ENCODE measurements around the gene MED29.

Gene MED29

DNA sequence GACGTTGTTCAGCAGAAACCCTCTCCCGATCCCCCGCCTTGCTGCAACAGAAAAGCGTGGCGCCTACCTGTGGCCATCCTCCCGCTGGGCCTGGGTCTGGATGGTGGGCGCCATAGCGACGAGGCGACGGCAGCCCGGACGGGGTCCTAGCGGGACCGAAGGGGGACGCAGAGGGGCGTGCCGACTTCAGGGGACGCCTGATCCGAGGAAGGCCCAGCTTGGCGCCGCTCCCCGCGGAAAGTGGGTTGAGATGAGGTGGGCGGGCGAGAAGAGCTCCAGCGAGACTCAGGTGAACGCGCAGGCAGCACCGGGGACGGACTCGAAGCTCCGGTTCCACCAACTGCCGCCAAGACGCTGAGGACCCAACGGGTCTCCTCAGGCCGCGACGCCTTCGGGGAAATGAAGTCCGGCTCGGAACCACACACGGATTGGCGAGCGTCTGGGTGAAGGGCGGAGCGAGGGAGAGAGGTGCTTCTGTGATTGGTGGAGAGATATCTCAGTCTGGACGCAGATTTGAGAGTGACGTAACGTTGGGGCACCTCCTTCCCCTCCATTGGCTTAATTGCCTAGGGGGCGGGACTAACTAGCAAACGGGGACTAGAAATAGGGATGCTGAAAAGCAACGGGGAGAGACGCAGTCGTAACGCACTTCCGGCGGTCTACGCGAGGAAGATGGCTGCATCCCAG is at the start of gene MED29, which contains the start of gene PAF1:
MED29 (plus strand) TSS at position 628 of the 687 bp plus-strand sequence; CDS start at position 673, 45 bp downstream.
PAF1 (minus strand) TSS at position 356 of the 687 bp plus-strand sequence; CDS start at position 114, 242 bp downstream.
- peak; percentile 99 for DNase-seq (ENCODE audit: low spot score)

- DNase-seq (ENCODE audit: low spot score), result peak; percentile 99
Measured at GRCh38 chr19:39341719-39342604, 49.2 kb upstream of the MED29 start, which contains the start of gene SAMD4B. Gene SAMD4B, plus strand, starts transcription at chr19:39342421. Its CDS starts 14,473 bp downstream, at chr19:39356894.

- no peak for DNase-seq (ENCODE audit: low spot score)
Measured at GRCh38 chr19:39342647-39343305, 48.4 kb upstream of the MED29 start.

DNA sequence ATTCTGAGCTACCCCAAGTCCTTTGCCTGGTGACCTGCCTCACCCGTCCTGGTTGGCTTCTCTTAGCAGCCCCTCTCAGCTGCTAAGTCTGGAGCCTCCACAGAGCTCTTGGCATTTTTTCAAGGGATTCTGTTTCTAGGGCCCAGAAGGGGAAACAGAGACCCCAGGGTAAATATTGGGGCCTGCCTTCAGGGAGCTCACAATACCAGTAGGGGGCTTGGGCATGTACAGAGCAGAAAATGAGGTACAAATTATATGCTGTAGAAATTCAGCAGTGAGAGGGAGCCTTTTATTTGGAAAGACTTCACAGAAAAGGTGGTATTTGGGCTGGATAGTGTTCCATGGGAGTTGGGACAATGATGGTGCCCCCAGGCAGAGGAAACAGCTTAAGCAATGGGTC is 45.2 kb upstream of the MED29 start:
- no peak for DNase-seq (ENCODE audit: low spot score)

DNA sequence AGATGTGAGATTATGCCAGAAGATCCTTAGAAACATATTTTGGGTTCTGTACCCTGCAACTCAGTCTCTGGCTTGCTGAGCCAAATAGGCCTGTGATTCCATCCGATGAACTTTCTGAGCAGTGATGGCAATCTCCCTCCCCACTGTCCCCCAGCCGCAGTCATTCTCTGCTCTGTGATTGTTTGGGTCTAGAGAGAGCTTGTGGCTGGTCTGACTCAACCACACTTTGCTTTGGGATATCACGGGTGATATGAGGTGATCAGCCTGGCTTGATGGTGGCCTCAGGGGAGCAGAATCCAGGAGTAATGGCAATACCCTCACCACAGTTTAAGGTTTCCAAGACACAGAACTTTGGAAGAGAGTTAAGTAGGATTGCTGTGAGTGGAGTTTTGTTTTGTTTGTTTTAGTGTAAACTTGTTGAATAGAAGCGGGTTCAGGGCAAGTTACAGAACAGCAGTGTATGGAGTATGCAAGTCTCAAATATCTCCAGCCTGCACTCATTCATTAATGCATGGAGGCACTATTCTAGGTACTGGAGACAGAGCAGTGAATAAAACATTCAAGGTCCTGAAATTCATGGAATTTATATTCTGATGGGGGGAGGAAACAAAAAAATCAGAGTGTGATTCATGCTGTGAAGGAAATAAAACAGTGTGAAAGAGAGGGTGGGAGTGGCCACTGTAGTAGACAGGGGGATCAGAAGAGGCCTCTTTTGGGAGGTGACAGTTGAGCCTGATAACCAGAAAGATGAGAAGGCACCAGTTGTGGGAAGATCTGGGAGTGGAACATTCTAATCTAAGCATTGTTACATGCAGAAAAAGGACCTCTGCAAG is 43.6 kb upstream of the MED29 start:
- no peak for DNase-seq (ENCODE audit: low spot score)

DNA sequence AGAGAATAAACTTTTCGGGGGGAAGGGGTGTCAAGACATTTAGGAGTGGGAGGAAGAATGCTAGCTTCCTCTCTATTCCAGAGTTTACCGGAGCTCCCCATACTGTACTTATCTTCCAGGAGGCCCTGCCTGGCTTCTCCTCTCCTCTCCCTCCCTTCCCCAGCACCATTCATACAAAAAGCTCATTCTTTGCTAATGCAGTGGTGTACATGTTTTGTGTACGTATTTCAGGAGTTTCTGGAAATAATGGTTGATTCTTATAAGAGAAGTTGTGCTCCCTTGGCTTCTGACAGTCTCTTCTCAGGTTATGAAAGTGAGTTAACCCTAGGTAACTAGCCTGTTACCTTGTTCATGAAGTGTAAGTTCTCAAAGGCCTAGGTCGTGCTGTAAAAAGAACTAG is 41.9 kb upstream of the MED29 start:
- DNase-seq (ENCODE audit: low spot score), result no peak

DNA sequence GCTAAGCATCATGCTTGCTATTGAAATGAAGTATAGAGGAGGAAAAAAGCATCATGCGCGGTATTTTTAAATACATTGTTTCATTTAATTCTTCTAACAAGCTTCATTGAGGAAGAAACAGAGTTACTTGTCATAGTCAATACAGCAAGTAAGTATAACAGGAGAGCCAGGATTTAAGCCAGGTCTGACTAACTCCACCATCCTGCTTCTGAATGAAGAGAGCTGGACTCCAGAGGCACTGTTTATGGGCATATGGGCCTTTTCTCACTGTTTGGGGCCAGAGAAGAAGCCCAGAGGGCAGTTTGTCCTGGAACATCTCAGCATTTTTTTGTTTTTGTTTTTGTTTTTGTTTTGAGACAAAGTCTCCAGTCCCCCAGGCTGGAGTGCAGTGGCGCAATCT is 41.0 kb upstream of the MED29 start:
- no peak for DNase-seq (ENCODE audit: low spot score)

DNA sequence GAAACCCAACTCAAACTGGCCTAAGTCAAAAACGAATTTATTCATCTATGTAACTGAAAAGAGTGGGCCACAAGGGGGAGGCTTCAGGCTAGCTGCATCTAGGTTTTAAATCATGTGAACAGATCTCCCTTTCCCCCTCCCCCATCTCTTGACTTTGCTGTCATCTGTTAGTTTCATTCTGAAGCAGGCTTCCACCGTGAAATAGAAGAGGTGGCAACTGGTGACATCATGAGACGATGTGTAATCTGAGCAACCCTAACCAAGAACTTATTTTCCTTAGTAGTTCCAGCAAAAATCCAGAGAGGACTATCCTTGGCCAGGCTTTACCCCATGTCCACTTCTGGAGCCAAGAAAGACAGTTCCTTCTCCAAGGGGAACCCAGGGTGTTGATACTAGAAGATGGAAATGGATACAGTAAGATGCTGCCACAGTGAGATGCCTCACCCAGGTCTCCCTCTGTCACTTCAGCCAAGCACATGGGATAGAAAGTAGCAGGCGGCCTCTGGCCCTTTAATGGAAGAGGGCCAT is 39.6 kb upstream of the MED29 start:
- DNase-seq (ENCODE audit: low spot score), result peak; percentile 18

DNA sequence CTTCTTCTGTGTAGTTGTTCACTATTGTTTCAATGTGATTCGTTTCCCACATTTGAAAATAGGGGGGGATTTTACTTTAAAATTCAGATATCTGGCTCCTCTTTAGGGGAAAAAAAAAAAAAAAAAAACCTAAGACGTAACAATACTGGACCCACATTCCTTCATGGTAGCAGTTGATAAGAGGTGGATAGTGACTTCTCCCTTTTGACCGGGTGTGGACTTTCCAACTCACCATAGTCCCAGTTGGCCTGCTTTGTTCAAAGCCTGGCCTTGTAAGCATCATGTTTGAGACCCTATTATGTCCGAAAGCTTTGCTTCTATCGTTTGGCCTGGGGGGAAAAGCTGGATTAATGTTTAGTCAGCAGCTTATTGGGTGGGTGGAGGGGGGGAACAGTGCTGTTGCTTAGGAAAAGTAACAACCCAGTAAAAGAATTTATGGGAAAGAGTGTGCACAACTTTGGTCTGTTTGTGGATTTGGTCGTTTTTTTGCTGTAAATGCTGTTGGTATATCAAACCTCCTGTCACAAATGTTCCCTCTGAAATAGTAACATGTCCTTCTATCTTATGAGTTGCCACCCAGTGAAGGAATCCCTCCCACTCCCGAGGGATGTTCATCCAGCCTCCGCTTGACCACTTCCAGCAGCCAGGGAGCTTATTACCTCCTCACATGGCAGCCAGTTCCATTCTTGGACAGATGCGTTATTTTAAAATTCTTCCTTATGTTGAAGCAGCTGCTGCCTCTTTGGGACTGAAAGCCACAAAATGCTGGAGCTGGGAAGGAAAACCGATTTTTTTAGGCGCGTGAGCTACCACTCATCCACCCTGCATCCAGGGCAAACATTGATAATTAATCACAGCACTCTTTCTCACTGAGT is 38.6 kb upstream of the MED29 start:
- DNase-seq (ENCODE audit: low spot score), result no peak

GRCh38 chr19:39355253-39355652 is 35.9 kb upstream of the MED29 start:
- no peak for DNase-seq (ENCODE audit: low spot score)

- DNase-seq (ENCODE audit: low spot score), result no peak
Measured at GRCh38 chr19:39356073-39356472, 35.1 kb upstream of the MED29 start.

- no peak for DNase-seq (ENCODE audit: low spot score)
Measured at GRCh38 chr19:39356647-39357046, 34.5 kb upstream of the MED29 start.

GRCh38 chr19:39359026-39359425 is 32.2 kb upstream of the MED29 start:
- no peak for DNase-seq (ENCODE audit: low spot score)

GRCh38 chr19:39360599-39360998 is 30.6 kb upstream of the MED29 start:
- no peak for DNase-seq (ENCODE audit: low spot score)

GRCh38 chr19:39362682-39363657 is 28.2 kb upstream of the MED29 start:
- DNase-seq (ENCODE audit: low spot score), result no peak

- DNase-seq (ENCODE audit: low spot score), result no peak
Measured at GRCh38 chr19:39363901-39364457, 27.2 kb upstream of the MED29 start.

DNA sequence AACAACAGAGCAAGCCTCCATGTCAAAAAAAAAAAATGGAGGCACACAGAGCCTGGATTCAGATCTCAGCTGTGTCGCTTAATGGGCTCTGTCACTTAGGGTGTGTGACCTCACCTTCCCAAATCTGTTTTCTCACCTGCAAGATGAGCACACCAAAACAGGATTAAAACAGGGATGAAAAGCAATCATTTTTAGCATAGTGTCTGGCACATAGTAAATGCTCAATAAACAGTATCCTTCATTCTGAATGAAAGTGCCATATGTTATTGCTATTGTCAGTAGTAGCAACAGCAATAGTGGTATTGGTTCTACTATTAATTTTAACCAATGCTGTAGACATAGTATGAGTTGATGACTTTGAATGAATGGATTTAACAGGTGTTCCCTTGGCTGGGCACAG is 25.6 kb upstream of the MED29 start:
- DNase-seq (ENCODE audit: low spot score), result no peak

GRCh38 chr19:39369200-39369599 is 22.0 kb upstream of the MED29 start:
- no peak for DNase-seq (ENCODE audit: low spot score)

- DNase-seq (ENCODE audit: low spot score), result no peak
Measured at GRCh38 chr19:39370735-39371134, 20.4 kb upstream of the MED29 start.

All from CD4-positive, alpha-beta T cell treated with Interleukin-15 for 4 hours (primary cell).